Liver (tissue), 2 donors: Measurements from ENCODE around the gene TNPO3.

ENCODE experiments used
- CTCF ChIP-seq: fragments of 150-350 bp; IDR thresholded peaks from 2 replicates; pipeline ENCODE4 v1.5.1; 2017; ENCODE audit warnings: improper control_type of control experiment, low read depth, low read length; ENCODE audit not compliant: missing input control
- FOXA1 ChIP-seq: IDR thresholded peaks from 2 replicates; pipeline ENCODE4 v1.6.1; 2016; ENCODE audit warnings: antibody characterized with exemption
- MAX ChIP-seq: IDR thresholded peaks from 2 replicates; pipeline ENCODE4 v1.6.1; 2016; ENCODE audit warnings: antibody characterized with exemption
- donor health status: healthy.

DNA sequence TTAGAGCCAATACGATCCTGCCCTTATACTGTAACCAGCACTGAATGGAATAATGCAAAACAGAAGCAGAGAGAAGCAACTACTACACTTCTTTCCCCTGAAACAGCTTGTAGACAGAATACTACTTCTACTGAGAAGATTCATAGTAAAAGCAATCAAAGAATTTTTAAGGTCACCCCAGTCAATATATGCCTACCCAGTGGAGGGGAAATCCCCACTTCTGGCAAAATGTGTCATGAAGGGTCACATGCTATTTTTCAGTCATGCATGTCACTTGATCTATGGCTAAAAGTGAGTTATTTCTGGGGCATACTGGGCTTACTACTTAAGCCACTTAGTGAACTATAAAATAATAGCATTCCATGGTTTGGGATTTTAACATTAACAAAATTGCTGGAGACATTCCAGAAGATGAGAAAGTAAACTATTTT, 91.6 kb downstream of the TNPO3 start:
- TF ChIP-seq CTCF (no peak), MAX (no peak), FOXA1 (no peak)
